ENCODE measurements around the gene IL18R1.

DNA sequence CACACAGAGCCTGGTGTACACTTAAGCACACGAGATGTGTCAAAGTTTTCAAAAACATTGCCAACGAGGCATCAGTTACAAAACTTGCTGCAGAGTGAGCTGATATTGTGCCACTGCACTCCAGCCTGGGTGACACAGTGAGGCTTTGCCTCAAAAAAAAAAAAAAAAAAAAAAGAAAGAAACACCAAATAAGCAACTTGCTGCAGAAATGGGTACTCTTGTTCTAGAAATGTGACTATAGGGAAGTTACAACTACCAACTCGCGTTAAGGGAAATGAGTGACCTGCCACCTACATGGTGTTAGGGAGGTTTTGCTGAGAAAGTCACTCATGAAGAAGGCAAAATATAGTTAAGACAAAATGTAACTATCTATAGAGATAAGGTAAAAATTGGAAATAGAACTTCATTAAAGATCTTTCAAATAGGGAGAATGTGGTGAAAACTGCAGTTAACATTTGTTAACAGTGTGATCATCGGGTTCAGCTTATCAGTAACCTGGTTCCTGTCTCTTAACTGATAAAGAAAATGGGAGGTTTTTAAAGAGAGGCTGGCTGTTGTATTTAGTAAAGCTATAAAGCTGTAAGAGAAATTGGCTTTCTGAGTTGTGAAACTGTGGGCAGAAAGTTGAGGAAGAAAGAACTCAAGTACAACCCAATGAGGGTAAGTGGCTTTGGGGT is 44.5 kb upstream of the IL18R1 start, which contains the start of gene IL1RL1:
- TF ChIP-seq EZH2 (IDR thresholded peaks at IDR 0.05; ENCODE audit: borderline replicate concordance, low read depth, low read length, severe bottlenecking) = no peak
- TF ChIP-seq, protein P1, sequence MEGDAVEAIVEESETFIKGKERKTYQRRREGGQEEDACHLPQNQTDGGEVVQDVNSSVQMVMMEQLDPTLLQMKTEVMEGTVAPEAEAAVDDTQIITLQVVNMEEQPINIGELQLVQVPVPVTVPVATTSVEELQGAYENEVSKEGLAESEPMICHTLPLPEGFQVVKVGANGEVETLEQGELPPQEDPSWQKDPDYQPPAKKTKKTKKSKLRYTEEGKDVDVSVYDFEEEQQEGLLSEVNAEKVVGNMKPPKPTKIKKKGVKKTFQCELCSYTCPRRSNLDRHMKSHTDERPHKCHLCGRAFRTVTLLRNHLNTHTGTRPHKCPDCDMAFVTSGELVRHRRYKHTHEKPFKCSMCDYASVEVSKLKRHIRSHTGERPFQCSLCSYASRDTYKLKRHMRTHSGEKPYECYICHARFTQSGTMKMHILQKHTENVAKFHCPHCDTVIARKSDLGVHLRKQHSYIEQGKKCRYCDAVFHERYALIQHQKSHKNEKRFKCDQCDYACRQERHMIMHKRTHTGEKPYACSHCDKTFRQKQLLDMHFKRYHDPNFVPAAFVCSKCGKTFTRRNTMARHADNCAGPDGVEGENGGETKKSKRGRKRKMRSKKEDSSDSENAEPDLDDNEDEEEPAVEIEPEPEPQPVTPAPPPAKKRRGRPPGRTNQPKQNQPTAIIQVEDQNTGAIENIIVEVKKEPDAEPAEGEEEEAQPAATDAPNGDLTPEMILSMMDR (IDR thresholded peaks at IDR 0.05; ENCODE audit: extremely low read depth in 1 of 2, insufficient read depth in 1 of 2, low read depth in 1 of 2, low read length in 2 of 2) = no peak

All from endothelial cell of umbilical vein (primary cell).